LoVo (cell line): Measurements from ENCODE around the gene BMP15.

Source experiments
- DNase-seq: peaks from one replicate; pipeline ENCODE4 v3.0.0-alpha.2; 2016; ENCODE audit warnings: low spot score

Gene BMP15

GRCh38 chrX:50910685-50911176 lies at the start of gene BMP15:
TSS of gene BMP15 (plus strand) at chrX:50910735. CDS start at chrX:50910784, 49 bp downstream.
- DNase-seq = no peak

GRCh38 chrX:50863471-50863870 lies 47.1 kb upstream of the BMP15 start:
- no peak for DNase-seq

- no peak for DNase-seq
These were observed 45.2 kb upstream of the BMP15 start for GRCh38 chrX:50865311-50865710.

GRCh38 chrX:50871922-50872453 lies 38.5 kb upstream of the BMP15 start:
- DNase-seq = no peak

- no peak for DNase-seq
These were observed 35.7 kb upstream of the BMP15 start for GRCh38 chrX:50874876-50875275.

GRCh38 chrX:50876551-50876950 lies 34.0 kb upstream of the BMP15 start:
- no peak for DNase-seq

- DNase-seq = no peak
These were observed 33.2 kb upstream of the BMP15 start for GRCh38 chrX:50877310-50877709.

GRCh38 chrX:50881028-50881427 lies 29.5 kb upstream of the BMP15 start:
- DNase-seq = no peak

GRCh38 chrX:50888884-50889283 lies 21.7 kb upstream of the BMP15 start:
- DNase-seq = no peak

- no peak for DNase-seq
These were observed 21.0 kb upstream of the BMP15 start for GRCh38 chrX:50889582-50889981.

GRCh38 chrX:50893047-50893446 lies 17.5 kb upstream of the BMP15 start:
- DNase-seq = no peak

- no peak for DNase-seq
These were observed 17.1 kb upstream of the BMP15 start for GRCh38 chrX:50893466-50893865.

GRCh38 chrX:50905334-50905733 lies 5.2 kb upstream of the BMP15 start:
- no peak for DNase-seq

GRCh38 chrX:50913520-50913919 lies 3.0 kb downstream of the BMP15 start:
- no peak for DNase-seq

- no peak for DNase-seq
These were observed 9.6 kb downstream of the BMP15 start for GRCh38 chrX:50920132-50920531.

GRCh38 chrX:50927127-50927526 lies 16.6 kb downstream of the BMP15 start:
- no peak for DNase-seq

- DNase-seq = no peak
These were observed 31.1 kb downstream of the BMP15 start for GRCh38 chrX:50941638-50942037.

- no peak for DNase-seq
These were observed 31.9 kb downstream of the BMP15 start for GRCh38 chrX:50942471-50942870.

- DNase-seq = no peak
These were observed 41.9 kb downstream of the BMP15 start for GRCh38 chrX:50952406-50952805.

- no peak for DNase-seq
These were observed 43.3 kb downstream of the BMP15 start for GRCh38 chrX:50953832-50954231.

- no peak for DNase-seq
These were observed 51.6 kb downstream of the BMP15 start for GRCh38 chrX:50962156-50962555.

GRCh38 chrX:50963842-50964241 lies 53.3 kb downstream of the BMP15 start:
- no peak for DNase-seq
